Fibroblast of skin of back (primary cell): ENCODE results near the gene UMOD.

Source experiments
- DNase-seq: peaks from one replicate; pipeline ENCODE4 v3.0.0-alpha.2; 2013

The UMOD gene

GRCh38 chr16:20298452-20298851 is 54.1 kb downstream of the UMOD start:
- no peak for DNase-seq

DNA sequence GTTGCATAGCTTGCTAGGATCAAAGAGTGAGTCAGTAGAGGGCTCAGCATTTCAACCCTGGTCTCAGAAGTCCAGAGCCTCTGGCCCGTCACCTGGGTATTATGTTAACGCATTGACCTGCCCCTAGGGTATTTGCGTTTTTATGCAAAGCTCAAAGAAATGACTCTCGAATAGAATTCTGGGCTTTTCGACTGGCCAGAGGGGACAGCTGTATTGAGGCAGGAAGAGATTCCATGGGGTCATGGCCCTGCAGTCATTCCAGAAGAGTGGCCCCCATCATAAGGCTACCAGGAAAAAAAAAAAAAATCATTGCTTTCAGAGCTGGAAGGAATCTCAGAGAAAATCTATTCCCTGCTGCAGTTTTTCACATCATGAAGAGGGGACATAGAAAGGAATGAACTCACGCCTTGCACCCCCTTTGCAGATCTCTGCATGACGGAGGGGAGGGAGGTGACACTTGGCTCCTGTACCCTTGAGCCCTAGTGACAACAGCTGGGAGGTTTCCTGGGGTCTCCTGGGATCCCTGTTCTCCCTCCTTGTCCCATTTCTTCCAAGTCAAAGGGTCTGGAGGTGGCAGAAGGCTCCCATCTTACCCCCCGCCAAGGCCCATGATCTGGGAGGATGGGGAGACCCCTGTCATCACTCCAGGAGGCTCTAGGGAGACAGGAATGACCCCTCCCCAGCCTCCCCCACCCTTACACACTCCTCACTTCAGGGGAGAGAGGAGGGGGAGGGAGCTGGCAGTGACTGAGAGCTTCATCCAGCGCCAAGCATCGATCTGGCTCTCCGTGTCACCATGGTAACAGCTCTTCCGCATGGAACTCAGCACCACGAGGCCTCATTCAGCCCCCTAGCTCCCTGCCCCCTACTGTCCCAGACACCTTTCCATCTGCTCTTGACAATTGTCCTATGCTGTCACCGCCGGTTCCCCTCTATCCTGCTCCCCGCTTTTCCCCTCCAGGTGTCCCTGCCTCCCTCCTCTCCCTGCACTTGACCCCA is 61.0 kb downstream of the UMOD start:
- DNase-seq, result no peak

DNA sequence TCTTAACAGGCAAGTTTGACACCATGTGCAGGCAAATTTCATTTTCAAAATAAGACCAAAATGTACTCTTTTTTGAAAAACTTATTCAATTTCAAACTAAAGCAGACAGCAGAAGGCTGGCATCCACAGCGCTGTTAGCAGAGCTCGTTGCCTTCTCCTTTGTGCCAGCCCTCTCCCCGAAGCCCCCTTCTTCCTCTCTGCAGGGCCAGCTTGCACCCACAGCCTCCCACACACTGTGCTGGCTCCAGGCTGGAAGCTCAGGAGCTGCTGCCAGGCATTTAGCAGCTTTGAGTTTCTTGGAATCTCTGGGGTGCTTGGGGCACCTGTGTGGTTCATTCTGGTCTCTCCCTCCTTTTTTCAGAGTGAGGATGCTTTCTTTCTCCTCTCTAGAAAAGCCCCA is 62.9 kb downstream of the UMOD start:
- no peak for DNase-seq

DNA sequence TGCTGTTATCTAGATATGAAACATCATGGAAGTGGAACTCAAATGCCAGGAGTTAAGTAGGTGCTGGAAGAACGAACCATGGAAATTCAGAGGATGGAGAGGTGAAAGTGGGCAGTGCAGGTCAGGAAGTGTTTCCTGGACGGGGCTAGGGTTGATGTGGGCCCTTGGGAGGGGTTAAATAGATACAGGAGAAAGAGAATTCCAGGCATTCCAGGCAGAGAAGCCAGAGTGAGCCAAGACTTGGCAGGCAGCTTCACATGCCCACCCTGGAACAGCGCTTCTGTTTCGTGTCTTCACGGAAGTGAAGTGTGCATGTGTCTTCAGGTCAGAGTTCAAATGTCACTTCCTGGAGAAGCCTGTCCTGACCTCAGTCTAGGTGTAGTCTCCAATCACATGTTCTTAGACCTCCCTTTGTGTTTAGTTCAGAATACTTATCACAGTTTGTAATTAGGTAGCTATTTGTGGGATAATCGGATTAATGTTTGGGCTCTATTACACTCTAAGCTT is 66.5 kb downstream of the UMOD start:
- no peak for DNase-seq
